Endothelial cell of umbilical vein (primary cell): ENCODE measurements around the gene MCU. TPM values are rescaled to one million over a fixed set of nuclear protein-coding genes. Genes with fewer than 3 reads are reported as not detected.

Source experiments
- BruUV-seq: library from RNA; stranded (reverse); fragments of 400-500 nt; replicated peaks from 2 replicates; lab custom pipeline; 2021; lab: Mats Ljungman, UMichigan
- CTCF ChIA-PET: fragments of 300-600, 350-600 bp; sonication (Branson Sonifier 250); formaldehyde crosslinking; loops from one replicate; lab custom pipeline; 2021; ENCODE audit warnings: antibody characterized with exemption, inconsistent platforms; lab: Charles Lee
- POLR2A ChIA-PET: fragments of 300-600, 350-600 bp; sonication (Branson Sonifier 250); formaldehyde crosslinking; loops from one replicate; lab custom pipeline; 2021; ENCODE audit warnings: antibody characterized with exemption, inconsistent platforms; lab: Charles Lee
- DNase-seq: peaks from one replicate; pipeline ENCODE4 v3.0.0-alpha.2; 2011; ENCODE audit warnings: low read depth, low spot score
- FAIRE-seq: peaks from 2 replicates; lab custom pipeline; 2011; peaks lifted over from hg19 to GRCh38; lab: Jason Lieb, UNC
- H2AFZ ChIP-seq: 2 replicates; pipeline ENCODE4 v1.6.0; 2012; ENCODE audit warnings: low read depth, low read length, control low read depth, inconsistent platforms
- H3K27ac ChIP-seq: 2 replicates; pipeline ENCODE4 v1.5.1; 2011; ENCODE audit warnings: low read depth, mild to moderate bottlenecking, control low read depth, low read length, moderate library complexity; ENCODE audit not compliant: insufficient read depth
- H3K27me3 ChIP-seq, 2 experiments: 2 replicates each; pipeline versions ENCODE4 v1.6.0 to v1.6.1; 2011; ENCODE audit warnings: low read length in 2 of 2, mixed read lengths in 1 of 2; ENCODE audit not compliant: control insufficient read depth in 2 of 2, insufficient read depth in 2 of 2
- H3K36me3 ChIP-seq, 2 experiments: 2 replicates in 1 of 2; 3 replicates in 1 of 2; pipeline ENCODE4 v1.5.1; 2011; ENCODE audit warnings: low read length in 2 of 2, mild to moderate bottlenecking in 1 of 2, moderate library complexity in 1 of 2; ENCODE audit not compliant: control insufficient read depth in 2 of 2, insufficient read depth in 2 of 2; ENCODE audit errors: extremely low read depth in 1 of 2
- H3K4me1 ChIP-seq: 3 replicates; pipeline ENCODE4 v1.5.1; 2011; ENCODE audit warnings: mild to moderate bottlenecking, low read length; ENCODE audit not compliant: control insufficient read depth, insufficient read depth; ENCODE audit errors: extremely low read depth
- H3K4me2 ChIP-seq: 2 replicates; pipeline ENCODE4 v1.6.1; 2011; ENCODE audit warnings: low read length, control low read depth, mixed read lengths; ENCODE audit not compliant: insufficient read depth
- H3K4me3 ChIP-seq, 3 experiments: fragments of 200-600 bp in 1 of 3; sonication (generic), shearing (Covaris generic) in 1 of 3; replicated peaks in 1 of 3; 2 replicates each; pipeline ENCODE4 v1.5.1; 2011 to 2016; ENCODE audit warnings: control low read depth in 3 of 3, low read length in 3 of 3, mild to moderate bottlenecking in 2 of 3, inconsistent platforms in 1 of 3, low read depth in 1 of 3, moderate library complexity in 1 of 3; ENCODE audit not compliant: insufficient read depth in 1 of 3
- H3K79me2 ChIP-seq: 2 replicates; pipeline ENCODE4 v1.6.0; 2012; ENCODE audit warnings: low read length, inconsistent platforms; ENCODE audit not compliant: control insufficient read depth, insufficient read depth
- H3K9ac ChIP-seq: replicated peaks from 2 replicates; pipeline ENCODE3; 2011; ENCODE audit warnings: low read length, control low read depth; ENCODE audit not compliant: insufficient read depth; ENCODE audit errors: extremely low read depth
- H3K9me1 ChIP-seq: replicated peaks from 3 replicates; pipeline ENCODE4 v1.6.0; 2011; ENCODE audit warnings: mild to moderate bottlenecking, low read length; ENCODE audit not compliant: control insufficient read depth, insufficient read depth; ENCODE audit errors: extremely low read depth
- H3K9me3 ChIP-seq: replicated peaks from 2 replicates; pipeline ENCODE4 v1.5.1; 2012; ENCODE audit warnings: low read length, inconsistent platforms; ENCODE audit not compliant: control insufficient read depth, insufficient read depth
- H4K20me1 ChIP-seq: replicated peaks from 2 replicates; pipeline ENCODE3; 2011; ENCODE audit warnings: mild to moderate bottlenecking, low read length; ENCODE audit not compliant: control insufficient read depth, insufficient read depth; ENCODE audit errors: extremely low read depth
- EZH2 ChIP-seq: IDR thresholded peaks from 2 replicates; pipeline ENCODE4 v1.6.1; 2012; ENCODE audit warnings: borderline replicate concordance, low read depth, mild to moderate bottlenecking, moderate library complexity, low read length, inconsistent platforms; ENCODE audit not compliant: severe bottlenecking
- FOS ChIP-seq: IDR thresholded peaks from 2 replicates; pipeline ENCODE4 v1.6.1; 2011; ENCODE audit warnings: mild to moderate bottlenecking, low read length, moderate library complexity, borderline replicate concordance; ENCODE audit not compliant: insufficient read depth
- GATA2 ChIP-seq: IDR thresholded peaks from 2 replicates; pipeline ENCODE4 v1.7.0; 2011; ENCODE audit warnings: low read depth, mild to moderate bottlenecking, moderate library complexity, mixed read lengths, low read length; ENCODE audit not compliant: insufficient read length, insufficient read depth
- JUN ChIP-seq: IDR thresholded peaks from 2 replicates; pipeline ENCODE4 v1.6.1; 2011; ENCODE audit warnings: borderline replicate concordance, low read depth; ENCODE audit not compliant: insufficient read length, insufficient read depth
- MYC ChIP-seq: IDR thresholded peaks from one replicate; pipeline ENCODE4 v1.6.1; 2011; ENCODE audit warnings: mild to moderate bottlenecking, low read depth, low read length
- POLR2A ChIP-seq: IDR thresholded peaks from 2 replicates; pipeline ENCODE4 v1.6.1; 2012; ENCODE audit warnings: low read depth, mild to moderate bottlenecking, control low read depth, low read length
- POLR2AphosphoS5 ChIP-seq: IDR thresholded peaks from 2 replicates; pipeline ENCODE4 v1.6.1; 2012; ENCODE audit warnings: low read depth, mild to moderate bottlenecking, control low read depth, low read length, moderate library complexity; ENCODE audit not compliant: insufficient read depth
- dilution Hi-C: fragments of 300-500 bp; cut with MboI; formaldehyde crosslinking; loops from one replicate; pipeline ENCODE4 v1.15.0; 2019; ENCODE audit warnings: low sequenced_read_pairs; ENCODE audit not compliant: extremely low pct_ligation_motif_present
- intact Hi-C: fragments of 100-400 bp; cut with micrococcal nuclease; formaldehyde crosslinking; loops from one replicate; pipeline ENCODE4 v1.10.0; 2022
- polyA plus RNA-seq, 4 experiments: library from polyadenylated mRNA; depleted of rRNA in 3 of 4; stranded (reverse) in 3 of 4; unstranded in 1 of 4; fragments of >200 nt; gene quantifications; 2 replicates each; pipeline versions ENCODE4 v1.2.1 to v1.2.3, GENCODE V29; 2011 to 2012; ENCODE audit warnings: missing spikeins in 1 of 4
- total RNA-seq: library from RNA; stranded (reverse); gene quantifications from 2 replicates; pipeline ENCODE4 v1.2.3, GENCODE V29; 2021
- TF ChIP-seq, protein P1 (sequence below), 2 donors: IDR thresholded peaks; 1 replicate in 1 of 2; 2 replicates in 1 of 2; pipeline ENCODE4 v1.5.1; 2011; ENCODE audit warnings: low read length in 2 of 2, mild to moderate bottlenecking in 2 of 2, moderate library complexity in 2 of 2, control low read depth in 1 of 2, inconsistent platforms in 1 of 2, low read depth in 1 of 2; ENCODE audit not compliant: insufficient read depth in 1 of 2; ENCODE audit errors: extremely low read depth in 1 of 2
- TF ChIP-seq, protein P2 (sequence below): IDR thresholded peaks from 2 replicates; pipeline ENCODE4 v1.6.1; 2011; ENCODE audit not compliant: insufficient read depth, insufficient read length

The MCU gene
- total and polyA plus RNA-seq, 2 donors (not counting 3 experiments of a cell fraction or from before 2014, with no cell fraction given) = 25.2 to 37.2 TPM

DNA sequence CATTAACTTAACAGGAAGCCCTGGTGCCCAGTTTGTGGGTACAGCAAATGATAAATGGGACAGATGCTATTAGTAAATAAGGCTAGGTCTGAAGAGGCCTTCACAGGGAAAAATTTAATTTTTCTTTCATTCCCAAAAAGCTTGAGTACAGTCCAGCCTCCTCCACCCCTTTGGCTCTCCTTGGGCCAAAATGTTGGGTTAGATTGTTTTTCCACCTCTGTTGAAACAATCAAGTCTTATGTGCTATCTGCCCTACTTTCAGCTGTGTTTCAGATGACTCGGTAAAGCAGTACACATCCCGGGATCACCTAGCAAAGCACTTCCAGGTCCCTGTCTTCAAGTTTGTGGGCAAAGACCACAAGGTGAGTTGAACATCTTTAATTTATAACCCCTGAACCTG, 238.3 kb downstream of the MCU start:
- TF ChIP-seq, protein P1, sequence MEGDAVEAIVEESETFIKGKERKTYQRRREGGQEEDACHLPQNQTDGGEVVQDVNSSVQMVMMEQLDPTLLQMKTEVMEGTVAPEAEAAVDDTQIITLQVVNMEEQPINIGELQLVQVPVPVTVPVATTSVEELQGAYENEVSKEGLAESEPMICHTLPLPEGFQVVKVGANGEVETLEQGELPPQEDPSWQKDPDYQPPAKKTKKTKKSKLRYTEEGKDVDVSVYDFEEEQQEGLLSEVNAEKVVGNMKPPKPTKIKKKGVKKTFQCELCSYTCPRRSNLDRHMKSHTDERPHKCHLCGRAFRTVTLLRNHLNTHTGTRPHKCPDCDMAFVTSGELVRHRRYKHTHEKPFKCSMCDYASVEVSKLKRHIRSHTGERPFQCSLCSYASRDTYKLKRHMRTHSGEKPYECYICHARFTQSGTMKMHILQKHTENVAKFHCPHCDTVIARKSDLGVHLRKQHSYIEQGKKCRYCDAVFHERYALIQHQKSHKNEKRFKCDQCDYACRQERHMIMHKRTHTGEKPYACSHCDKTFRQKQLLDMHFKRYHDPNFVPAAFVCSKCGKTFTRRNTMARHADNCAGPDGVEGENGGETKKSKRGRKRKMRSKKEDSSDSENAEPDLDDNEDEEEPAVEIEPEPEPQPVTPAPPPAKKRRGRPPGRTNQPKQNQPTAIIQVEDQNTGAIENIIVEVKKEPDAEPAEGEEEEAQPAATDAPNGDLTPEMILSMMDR (IDR thresholded peaks at IDR 0.05; ENCODE audit: extremely low read depth in 1 of 2, insufficient read depth in 1 of 2, low read depth in 1 of 2, low read length in 2 of 2) = no peak
- TF ChIP-seq, protein P2, sequence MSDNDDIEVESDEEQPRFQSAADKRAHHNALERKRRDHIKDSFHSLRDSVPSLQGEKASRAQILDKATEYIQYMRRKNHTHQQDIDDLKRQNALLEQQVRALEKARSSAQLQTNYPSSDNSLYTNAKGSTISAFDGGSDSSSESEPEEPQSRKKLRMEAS = no peak
- TF ChIP-seq EZH2 = no peak
- no peak for TF ChIP-seq FOS
- TF ChIP-seq GATA2 = no peak
- TF ChIP-seq POLR2A = no peak
- TF ChIP-seq MYC = no peak
- TF ChIP-seq JUN = no peak
- TF ChIP-seq POLR2AphosphoS5 = no peak
- Histone ChIP-seq H2AFZ (no peak overlapping the region), H3K9me1 (no peaks in the 10 kb centered on the region), H3K36me3 (no peaks in the 10 kb centered on the region), H3K4me2 (no peak overlapping the region), H3K27ac (no peak overlapping the region), H3K9me3 (no peaks in the 10 kb centered on the region), H3K27me3 (peaks cover 0 to 2% of the 10 kb centered on the region in 2 experiments), H3K4me1 (no peaks in the 10 kb centered on the region), H3K9ac (no peak overlapping the region), H4K20me1 (no peaks in the 10 kb centered on the region), H3K4me3 (no peak overlapping the region), H3K79me2 (no peaks in the 10 kb centered on the region)
- no TSS peak for BruUV-seq
- FAIRE-seq (no peak), DNase-seq (no peak)
- dilution Hi-C loops = no loop called here
- CTCF ChIA-PET = no interaction called here
- POLR2A ChIA-PET = no interaction called here
- intact Hi-C loops = no loop called here
